ENCODE measurements around the gene PARD3B. TPM values are rescaled to one million over a fixed set of nuclear protein-coding genes. Genes with fewer than 3 reads are reported as not detected.
A peak's percentile ranks its signal among the peaks of the same experiment; 100 is the strongest.

The PARD3B gene
- total and polyA plus RNA-seq, 2 of the 4 experiments (the other 2 are of a cell fraction): 3.3 to 15.6 TPM

DNA sequence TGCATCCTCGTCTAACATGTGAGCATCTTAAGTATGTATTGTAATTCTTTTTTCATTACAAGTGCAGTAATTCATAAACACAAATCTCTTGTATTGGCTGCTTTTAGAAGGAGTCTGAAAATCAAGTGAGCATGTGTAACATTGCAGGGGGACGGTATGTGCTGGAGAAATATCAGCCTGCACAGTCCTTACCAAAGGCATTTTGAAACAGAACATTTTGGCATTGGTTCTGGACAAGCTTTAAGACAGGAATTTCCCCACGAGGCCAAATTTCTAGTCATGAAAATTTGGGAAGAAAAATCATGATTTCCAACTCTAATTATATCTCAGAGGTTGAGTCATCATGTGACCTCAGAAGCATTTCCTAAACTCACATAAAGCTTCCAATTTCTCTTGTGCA, 1112.3 kb downstream of the PARD3B start:
- Histone ChIP-seq H2BK15ac (ENCODE audit: low read depth, low read length) (peak overlapping the region; percentile 30; the same call in 1 of the 3 replicates), H2BK120ac (ENCODE audit: low read depth, low read length) (peak overlapping the region; percentile 59; the same call in 1 of the 2 replicates), H3K4me2 (ENCODE audit: low read depth, low read length) (peak overlapping the region; percentile 33; the same call in 1 of the 2 replicates), H3K4me1 (ENCODE audit: control insufficient read depth, insufficient read depth, low read length) (peaks cover 28% of the 10 kb centered on the region), H3K14ac (replicated peaks; ENCODE audit: low read depth, low read length) (no peak overlapping the region; the same call in 1 of the 2 replicates), H3K4me3 (ENCODE audit: insufficient read depth, low read depth, low read length) (no peak overlapping the region), H2AK5ac (ENCODE audit: low read depth, low read length) (no peak overlapping the region), H3K56ac (ENCODE audit: extremely low read depth, insufficient read depth, low read length) (no peak overlapping the region), H3K9me3 (ENCODE audit: control insufficient read depth, insufficient read depth, low read length) (no peaks in the 10 kb centered on the region), H3K18ac (ENCODE audit: low read depth, low read length) (peak overlapping the region; percentile 58; the same call in 1 of the 2 replicates), H3K9ac (ENCODE audit: low read depth, low read length) (no peak overlapping the region), H2AFZ (replicated peaks; ENCODE audit: low read length, poor library complexity) (no peak overlapping the region), H3K79me1 (ENCODE audit: low read depth in 1 of 2, low read length in 2 of 2) (no peaks in the 10 kb centered on the region; a peak in 1 of 4 replicates), H3K27ac (ENCODE audit: insufficient read depth, low read length) (no peak overlapping the region), H2AK9ac (replicated peaks; ENCODE audit: low read depth, low read length, poor library complexity) (no peak overlapping the region), H3K36me3 (ENCODE audit: control insufficient read depth, insufficient read depth, low read length) (no peaks in the 10 kb centered on the region), H3K9me1 (ENCODE audit: insufficient read depth, low read length) (peaks cover 36% of the 10 kb centered on the region), H4K8ac (ENCODE audit: low read depth in 2 of 2, low read length in 2 of 2) (peak overlapping the region in 1 of 2 experiments; percentile 41; a peak in 1 of 4 replicates), H3K4ac (ENCODE audit: low read depth, low read length) (peak overlapping the region; percentile 42; the same call in 1 of the 2 replicates), H3K27me3 (ENCODE audit: control insufficient read depth, insufficient read depth, low read length) (no peaks in the 10 kb centered on the region), H4K91ac (ENCODE audit: insufficient read depth, low read depth, low read length) (no peak overlapping the region), H4K5ac (ENCODE audit: low read depth, low read length) (no peak overlapping the region), H3K23ac (ENCODE audit: low read depth, low read length) (no peak overlapping the region), H2BK5ac (ENCODE audit: low read depth, low read length, poor library complexity, severe bottlenecking) (peak overlapping the region; percentile 29), H4K20me1 (ENCODE audit: insufficient read depth, low read length) (no peaks in the 10 kb centered on the region), H2BK20ac (ENCODE audit: low read depth, low read length) (peak overlapping the region; percentile 81; the same call in 1 of the 2 replicates)
- ChIA-PET CTCF (no interaction called here), POLR2A (ENCODE audit: unreplicated experiment) (no interaction called here)
- BruUV-seq (replicated peaks): no TSS peak
- DNase-seq (peak; percentile 78), ATAC-seq (ENCODE audit: low read depth) (0 out of 2 replicates have a peak, but pooled peaks have one; percentile 19)
- no peak for TF ChIP-seq RFX5 (IDR thresholded peaks at IDR 0.05; ENCODE audit: low read depth, low read length)
- TF ChIP-seq BHLHE40 (IDR thresholded peaks at IDR 0.05; ENCODE audit: low read depth, low read length): no peak
- no peak for TF ChIP-seq RAD21 (IDR thresholded peaks at IDR 0.05; ENCODE audit: low read length)
- TF ChIP-seq MXI1 (IDR thresholded peaks at IDR 0.05; ENCODE audit: borderline replicate concordance, low read depth, low read length): no peak
- TF ChIP-seq NFE2L2 (IDR thresholded peaks at IDR 0.05; ENCODE audit: low read depth, low read length): no peak
- TF ChIP-seq, protein P1, sequence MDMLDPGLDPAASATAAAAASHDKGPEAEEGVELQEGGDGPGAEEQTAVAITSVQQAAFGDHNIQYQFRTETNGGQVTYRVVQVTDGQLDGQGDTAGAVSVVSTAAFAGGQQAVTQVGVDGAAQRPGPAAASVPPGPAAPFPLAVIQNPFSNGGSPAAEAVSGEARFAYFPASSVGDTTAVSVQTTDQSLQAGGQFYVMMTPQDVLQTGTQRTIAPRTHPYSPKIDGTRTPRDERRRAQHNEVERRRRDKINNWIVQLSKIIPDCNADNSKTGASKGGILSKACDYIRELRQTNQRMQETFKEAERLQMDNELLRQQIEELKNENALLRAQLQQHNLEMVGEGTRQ (IDR thresholded peaks at IDR 0.05; ENCODE audit: low read depth, low read length): peak; percentile 45
- no peak for TF ChIP-seq MAFK (IDR thresholded peaks at IDR 0.05; ENCODE audit: low read depth, low read length)
- no peak for TF ChIP-seq CEBPB (IDR thresholded peaks at IDR 0.05; ENCODE audit: low read depth, low read length)
- WGBS, 2 experiments (ENCODE audit: extremely low coverage in 2 of 2, insufficient read length in 1 of 2): no CpG with 5 or more reads among the region's 3 CpGs
- in situ Hi-C loops (cut with MboI; ENCODE audit: low sequenced_read_pairs): no loop called here
- dilution Hi-C loops (cut with HindIII; ENCODE audit: low sequenced_read_pairs, unreplicated experiment): no loop called here
- intact Hi-C loops (cut with micrococcal nuclease): no loop called here
